HEK293T (cell line): Measurements from ENCODE around the gene TCF7L1.

Source experiments
- ARNT ChIP-seq: fragments of 450-650 bp; IDR thresholded peaks from 2 replicates; pipeline ENCODE4 v1.6.1; 2017; ENCODE audit warnings: mild to moderate bottlenecking
- BHLHE40 ChIP-seq: fragments of 450-650 bp; IDR thresholded peaks from 2 replicates; pipeline ENCODE4 v1.6.1; 2016; ENCODE audit warnings: mild to moderate bottlenecking, moderate library complexity, borderline replicate concordance
- ELF4 ChIP-seq: fragments of 450-650 bp; IDR thresholded peaks from 2 replicates; pipeline ENCODE4 v1.6.1; 2017; ENCODE audit warnings: antibody characterized with exemption
- FOXA1 ChIP-seq: fragments of 450-650 bp; IDR thresholded peaks from 2 replicates; pipeline ENCODE4 v1.6.1; 2016; ENCODE audit warnings: mild to moderate bottlenecking
- FOXK2 ChIP-seq: fragments of 450-650 bp; IDR thresholded peaks from 2 replicates; pipeline ENCODE4 v1.6.1; 2016; ENCODE audit warnings: mild to moderate bottlenecking
- FOXM1 ChIP-seq: fragments of 450-650 bp; IDR thresholded peaks from 2 replicates; pipeline ENCODE4 v1.6.1; 2017; ENCODE audit warnings: mild to moderate bottlenecking, borderline replicate concordance
- HDGF ChIP-seq: fragments of 450-650 bp; IDR thresholded peaks from 2 replicates; pipeline ENCODE4 v1.6.1; 2017; ENCODE audit warnings: antibody characterized with exemption, borderline replicate concordance
- LEF1 ChIP-seq: fragments of 450-650 bp; IDR thresholded peaks from 2 replicates; pipeline ENCODE4 v1.6.1; 2017; ENCODE audit warnings: mild to moderate bottlenecking, borderline replicate concordance
- NFRKB ChIP-seq: fragments of 450-650 bp; IDR thresholded peaks from 2 replicates; pipeline ENCODE4 v1.6.1; 2016; ENCODE audit warnings: mild to moderate bottlenecking, moderate library complexity
- SP1 ChIP-seq: fragments of 450-650 bp; IDR thresholded peaks from 2 replicates; pipeline ENCODE4 v1.6.1; 2017
- SUZ12 ChIP-seq: fragments of 450-650 bp; IDR thresholded peaks from 2 replicates; pipeline ENCODE4 v1.6.1; 2016; ENCODE audit warnings: mild to moderate bottlenecking
- TARDBP ChIP-seq: fragments of 450-650 bp; IDR thresholded peaks from 2 replicates; pipeline ENCODE4 v1.6.1; 2016
- TF ChIP-seq, protein P1 (sequence below): fragments of 450-650 bp; IDR thresholded peaks from 2 replicates; pipeline ENCODE4 v1.6.1; 2016

DNA sequence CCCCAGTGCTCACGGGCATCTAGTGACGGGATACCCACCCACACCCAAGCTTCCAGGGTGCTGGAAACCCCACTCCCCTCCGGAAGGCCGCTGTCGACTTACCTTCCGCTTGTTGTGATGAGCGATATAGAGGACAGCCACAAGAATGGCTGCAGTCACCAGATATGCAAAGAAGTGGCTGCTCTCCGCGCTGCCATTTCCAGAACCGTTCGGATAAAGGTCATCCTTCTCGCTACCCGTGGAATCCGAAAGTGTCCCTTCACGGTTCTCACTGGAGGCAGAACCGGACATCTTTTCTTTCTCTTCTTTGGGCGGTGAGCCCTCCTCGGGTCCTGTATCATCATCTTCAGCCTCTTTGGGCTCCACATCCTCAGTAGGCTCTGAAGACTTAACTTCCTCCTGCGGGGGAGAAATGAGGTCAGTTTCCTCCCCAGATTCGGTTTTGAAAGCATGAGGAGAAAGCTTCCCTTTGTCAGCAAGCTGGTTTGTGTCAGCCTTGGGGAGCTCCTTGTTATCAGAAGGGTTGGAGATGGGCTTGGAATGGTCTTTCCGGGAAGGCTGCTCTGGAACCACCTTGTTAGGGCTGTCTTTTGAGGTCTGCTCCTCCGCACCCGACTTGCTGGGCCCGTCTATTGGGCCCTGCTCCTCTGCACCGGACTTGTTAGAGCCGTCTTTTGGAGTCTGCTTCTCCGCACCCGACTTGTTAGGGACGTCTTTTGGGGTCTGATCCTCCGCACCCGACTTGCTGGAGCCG, 193.4 kb downstream of the TCF7L1 start:
- no peak for TF ChIP-seq FOXK2
- TF ChIP-seq FOXM1 = no peak
- no peak for TF ChIP-seq SUZ12
- TF ChIP-seq TARDBP = no peak
- no peak for TF ChIP-seq ARNT
- no peak for TF ChIP-seq BHLHE40
- no peak for TF ChIP-seq HDGF
- no peak for TF ChIP-seq SP1
- no peak for TF ChIP-seq NFRKB
- TF ChIP-seq FOXA1 = no peak
- TF ChIP-seq, protein P1, sequence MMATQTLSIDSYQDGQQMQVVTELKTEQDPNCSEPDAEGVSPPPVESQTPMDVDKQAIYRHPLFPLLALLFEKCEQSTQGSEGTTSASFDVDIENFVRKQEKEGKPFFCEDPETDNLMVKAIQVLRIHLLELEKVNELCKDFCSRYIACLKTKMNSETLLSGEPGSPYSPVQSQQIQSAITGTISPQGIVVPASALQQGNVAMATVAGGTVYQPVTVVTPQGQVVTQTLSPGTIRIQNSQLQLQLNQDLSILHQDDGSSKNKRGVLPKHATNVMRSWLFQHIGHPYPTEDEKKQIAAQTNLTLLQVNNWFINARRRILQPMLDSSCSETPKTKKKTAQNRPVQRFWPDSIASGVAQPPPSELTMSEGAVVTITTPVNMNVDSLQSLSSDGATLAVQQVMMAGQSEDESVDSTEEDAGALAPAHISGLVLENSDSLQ = no peak
- no peak for TF ChIP-seq ELF4
- TF ChIP-seq LEF1 = no peak
